Testis (tissue), 2 donors: ENCODE results near the gene PFKFB4.

ENCODE experiments used
- CTCF ChIP-seq, 3 experiments: fragments of 450-650 bp in 2 of 3; fragments of 200-600 bp in 1 of 3; sonication (generic) in 1 of 3; IDR thresholded peaks; one replicate each; pipeline ENCODE4 v1.5.1; 2016 to 2019; ENCODE audit warnings: antibody characterized with exemption in 3 of 3, mild to moderate bottlenecking in 2 of 3, moderate library complexity in 1 of 3
- POLR2A ChIP-seq: fragments of 450-650 bp; IDR thresholded peaks from one replicate; pipeline ENCODE4 v1.6.1; 2017; ENCODE audit warnings: antibody characterized with exemption, mild to moderate bottlenecking, moderate library complexity

- no peak for TF ChIP-seq POLR2A
- no peak for TF ChIP-seq CTCF (IDR thresholded peaks at IDR 0.05)
These were observed 7.4 kb upstream of the PFKFB4 start for GRCh38 chr3:48564022-48564421.
